ENCODE data around the gene LPIN2.
A peak's percentile ranks its signal among the peaks of the same experiment; 100 is the strongest.
"Not testable (repeated sequence)": the region's sequence is repeated elsewhere in the genome, so short reads cannot be mapped to it uniquely, and the experiment has no call there.

LPIN2 gene

DNA sequence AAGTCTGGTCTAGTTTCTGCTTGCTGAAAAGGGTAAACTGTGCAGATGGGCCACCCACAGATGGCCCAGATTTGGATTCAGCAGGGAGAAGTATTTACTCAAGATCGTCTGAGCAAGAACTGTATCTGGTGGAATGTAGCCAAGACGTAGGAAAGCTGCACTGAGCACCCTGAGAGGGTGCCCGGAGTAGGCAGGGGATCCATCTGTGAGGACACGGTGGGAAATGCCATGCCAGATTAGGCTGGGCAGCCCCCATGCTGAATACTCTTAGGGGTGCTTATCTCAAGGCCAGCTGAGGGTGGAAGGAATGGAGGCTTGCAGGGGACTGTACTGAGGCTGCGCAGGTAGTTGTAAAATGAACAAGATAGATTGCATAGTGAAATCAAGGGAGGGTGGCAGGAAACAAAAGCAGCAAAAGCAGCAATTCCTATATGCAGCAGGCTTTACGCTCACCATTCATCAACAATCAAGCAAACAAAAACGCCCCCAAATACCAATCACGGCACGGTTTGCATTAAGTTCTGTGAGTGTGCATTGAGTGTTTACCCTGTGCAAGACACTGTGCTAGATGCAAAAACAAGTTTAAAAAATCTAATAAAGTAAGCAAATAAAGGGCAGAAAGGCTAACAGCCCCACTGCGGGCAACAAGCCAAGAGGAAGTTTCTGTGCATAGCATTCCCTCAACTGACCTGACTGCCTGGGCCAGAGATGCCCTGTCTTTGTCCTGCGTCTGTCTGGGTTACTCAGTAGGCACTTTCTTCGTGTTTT, 32.2 kb upstream of the LPIN2 start:
- DNase-seq, result peak; percentile 67

DNA sequence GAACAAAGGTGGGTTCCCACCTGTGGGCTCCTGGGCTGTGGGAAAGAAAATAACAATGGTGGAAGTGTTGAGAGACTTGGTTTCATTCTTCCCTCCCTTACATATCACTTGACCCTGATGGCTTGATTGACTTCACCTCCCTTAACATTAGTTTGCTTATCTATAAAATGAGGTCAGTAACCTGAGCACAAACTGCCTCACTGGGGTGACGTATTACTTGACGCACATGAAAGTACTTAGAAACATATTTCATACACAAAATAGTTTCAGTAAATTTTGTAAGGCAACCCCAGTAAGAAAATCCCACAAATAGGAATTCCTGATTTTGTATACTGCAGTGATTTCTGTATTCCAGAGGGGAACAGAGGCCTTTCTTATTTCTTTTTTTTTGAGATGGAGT, 29.4 kb upstream of the LPIN2 start:
- DNase-seq, result no peak

- no peak for DNase-seq
These were observed 28.9 kb upstream of the LPIN2 start for GRCh38 chr18:3041843-3042242.

- DNase-seq, result no peak
These were observed 27.9 kb upstream of the LPIN2 start for GRCh38 chr18:3040881-3041280.

GRCh38 chr18:3040173-3040572, 27.2 kb upstream of the LPIN2 start:
- DNase-seq, result no peak

GRCh38 chr18:3037423-3037915, 24.5 kb upstream of the LPIN2 start:
- no peak for DNase-seq

- DNase-seq, result no peak
These were observed 23.2 kb upstream of the LPIN2 start for GRCh38 chr18:3036108-3036507.

- DNase-seq, result no peak
These were observed 22.7 kb upstream of the LPIN2 start for GRCh38 chr18:3035635-3036034.

GRCh38 chr18:3032721-3033120, 19.8 kb upstream of the LPIN2 start:
- no peak for DNase-seq

- DNase-seq, result no peak
These were observed 16.4 kb upstream of the LPIN2 start for GRCh38 chr18:3029215-3029952.

- DNase-seq, result not testable (repeated sequence)
These were observed 15.2 kb upstream of the LPIN2 start for GRCh38 chr18:3028115-3028514.

DNA sequence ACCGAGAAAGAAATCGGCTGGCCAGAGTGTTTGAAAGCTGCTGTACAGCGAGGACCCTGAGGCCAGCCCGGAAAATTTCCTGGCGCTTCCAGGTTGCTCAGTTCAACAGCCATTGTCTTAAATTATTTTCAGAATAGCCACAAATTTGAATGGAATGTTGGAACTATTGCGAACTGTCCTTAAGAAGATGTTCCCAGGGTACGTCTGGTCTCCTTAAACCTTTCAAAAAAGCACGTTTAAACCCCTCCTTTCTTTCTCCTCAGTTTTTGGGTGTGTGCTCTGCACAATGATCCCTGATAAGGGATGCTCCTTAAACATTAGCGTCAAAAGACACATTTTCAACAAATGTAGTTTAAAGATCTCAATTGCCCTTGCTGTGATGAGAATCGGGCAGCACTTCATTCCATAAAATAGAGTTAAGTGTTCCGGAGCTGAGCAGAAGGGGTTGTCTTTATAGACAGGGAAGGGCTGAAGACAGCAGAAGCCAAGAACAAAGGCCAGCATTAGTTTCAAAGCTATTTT, 14.5 kb upstream of the LPIN2 start:
- no peak for DNase-seq

DNA sequence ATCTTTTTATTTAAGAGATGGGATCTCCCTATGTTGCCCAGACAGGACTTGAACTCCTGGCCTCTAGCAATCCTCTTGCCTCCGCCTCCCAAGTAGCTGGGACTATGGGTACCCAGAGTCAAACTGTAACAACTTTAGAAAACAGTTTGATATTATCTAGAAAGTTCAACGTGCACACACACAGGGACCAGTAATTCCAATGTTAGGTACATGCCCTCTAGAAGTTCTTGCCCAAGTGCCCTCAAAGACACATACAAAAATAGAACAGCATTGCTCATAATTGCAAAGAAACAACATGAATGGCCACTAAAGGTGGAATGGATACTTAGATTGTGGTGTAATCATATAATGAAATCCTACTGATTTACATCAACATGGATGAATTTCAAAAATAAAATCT, 12.6 kb upstream of the LPIN2 start:
- DNase-seq, result no peak

- not testable (repeated sequence) for DNase-seq
These were observed 10.7 kb upstream of the LPIN2 start for GRCh38 chr18:3023603-3024002.

GRCh38 chr18:3016585-3017297, 3.8 kb upstream of the LPIN2 start:
- DNase-seq, result no peak

DNA sequence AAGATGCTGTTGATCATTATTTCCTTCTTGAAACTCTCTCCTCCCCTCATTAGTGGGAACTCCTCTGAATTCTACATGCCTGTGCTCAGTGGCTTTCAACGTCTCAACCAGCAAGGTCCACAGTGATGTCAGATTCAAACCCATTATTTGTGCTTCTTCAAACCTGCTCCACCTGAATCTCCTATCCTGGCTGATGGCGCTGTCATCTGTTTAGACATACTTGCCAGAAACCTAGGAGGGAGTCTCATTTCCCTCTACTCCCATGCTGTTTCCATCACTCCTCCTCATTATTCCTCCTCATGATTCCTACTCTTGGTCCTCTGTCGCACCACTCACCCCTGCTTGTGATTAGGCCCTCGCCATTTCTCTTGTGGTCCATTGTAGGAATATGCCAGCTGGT, 2.9 kb upstream of the LPIN2 start:
- no peak for DNase-seq

DNA sequence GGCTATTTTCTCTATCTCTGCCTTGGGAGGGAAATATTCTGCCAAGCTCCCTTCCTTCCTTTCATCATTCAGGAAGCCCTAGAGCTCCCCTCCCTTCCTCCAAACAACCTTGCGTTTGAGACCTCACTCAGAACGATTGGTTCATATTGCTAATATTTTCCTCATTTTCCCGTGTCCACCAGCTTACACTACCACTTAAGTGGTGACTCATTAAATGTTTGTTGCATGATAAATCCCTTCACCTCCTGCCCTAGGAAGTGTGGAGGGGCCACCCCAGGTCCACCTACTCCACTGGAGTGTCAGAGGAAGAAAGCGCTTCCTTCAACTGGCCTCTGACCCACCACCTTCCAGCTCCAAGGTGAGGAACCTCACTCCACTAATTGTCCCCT, 2.3 kb upstream of the LPIN2 start:
- DNase-seq, result no peak

DNA sequence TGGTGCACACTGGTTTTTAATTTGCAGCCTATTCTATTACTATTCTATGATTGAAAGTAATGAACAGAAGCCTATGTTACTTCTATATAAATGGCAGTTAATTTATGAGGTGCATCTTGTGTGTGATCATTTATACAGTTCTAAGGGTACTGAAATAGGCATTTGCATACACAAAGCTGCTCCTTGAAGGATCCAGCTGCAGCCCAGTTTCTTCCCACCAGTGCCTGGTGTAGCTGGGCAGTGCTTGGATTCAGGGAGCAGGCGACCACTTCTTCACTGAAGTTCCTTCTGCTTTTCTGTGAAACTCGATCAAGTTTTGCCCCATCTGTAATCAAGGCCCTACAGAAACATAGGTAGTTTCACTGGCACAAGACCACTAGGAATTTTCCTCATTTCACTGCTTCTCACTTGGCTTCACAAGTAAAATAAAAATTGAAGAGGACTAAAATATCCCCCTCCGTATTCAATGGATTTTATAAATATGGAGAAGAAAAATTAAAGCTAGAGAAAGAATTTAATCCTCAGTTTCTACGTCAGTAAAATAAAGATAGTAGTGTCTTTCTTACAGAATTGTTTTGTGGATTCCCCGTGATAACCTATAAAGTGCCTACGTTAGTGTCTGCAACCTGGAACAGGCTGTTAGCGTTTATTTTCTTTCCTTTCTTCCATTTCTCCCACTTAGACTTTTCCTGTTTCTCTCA, 1.7 kb upstream of the LPIN2 start:
- DNase-seq, result no peak

DNA sequence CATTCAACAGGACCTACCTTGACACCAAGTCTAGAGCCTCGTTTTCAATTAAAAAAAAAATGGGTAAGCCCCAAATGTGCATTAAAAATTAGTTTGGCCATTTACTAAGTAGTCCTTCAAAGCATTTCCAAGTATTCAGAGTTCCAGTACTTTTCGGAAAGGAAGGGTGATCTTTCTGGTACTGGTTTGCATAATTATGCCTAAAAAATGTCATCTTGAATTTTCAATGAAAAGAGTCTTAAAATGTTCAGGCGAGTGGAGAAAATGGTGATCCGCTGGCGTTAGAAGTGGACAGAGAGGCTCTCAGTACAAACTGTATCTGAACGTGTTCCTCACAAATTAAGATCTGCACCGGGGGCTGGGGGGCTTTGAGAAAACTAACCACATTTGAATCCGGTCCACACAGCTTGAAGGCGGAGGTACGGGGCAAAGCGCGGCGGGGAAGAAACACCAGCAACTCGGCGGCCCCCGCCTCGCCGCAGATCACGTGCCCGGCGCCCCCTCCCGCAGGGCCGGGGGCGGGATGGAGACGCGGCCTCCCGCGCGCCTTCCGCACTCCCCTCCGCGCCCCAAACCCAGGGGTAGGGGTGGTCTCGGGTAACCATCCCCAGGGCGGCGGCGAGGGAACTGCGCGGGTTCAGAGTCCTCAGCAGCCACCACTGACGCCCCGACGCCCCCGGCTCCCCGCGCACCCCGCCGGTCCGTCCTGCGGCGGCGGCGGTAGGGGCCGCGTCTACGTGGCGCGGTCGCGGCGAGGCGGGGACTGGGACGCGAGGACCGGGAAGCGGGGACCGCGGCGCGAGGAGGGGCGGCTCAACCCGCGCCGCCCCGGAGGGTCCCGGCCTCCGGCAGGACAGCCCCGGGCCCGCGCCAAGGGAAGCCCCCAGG, 564 bp downstream of the LPIN2 start:
- no peak for DNase-seq

DNA sequence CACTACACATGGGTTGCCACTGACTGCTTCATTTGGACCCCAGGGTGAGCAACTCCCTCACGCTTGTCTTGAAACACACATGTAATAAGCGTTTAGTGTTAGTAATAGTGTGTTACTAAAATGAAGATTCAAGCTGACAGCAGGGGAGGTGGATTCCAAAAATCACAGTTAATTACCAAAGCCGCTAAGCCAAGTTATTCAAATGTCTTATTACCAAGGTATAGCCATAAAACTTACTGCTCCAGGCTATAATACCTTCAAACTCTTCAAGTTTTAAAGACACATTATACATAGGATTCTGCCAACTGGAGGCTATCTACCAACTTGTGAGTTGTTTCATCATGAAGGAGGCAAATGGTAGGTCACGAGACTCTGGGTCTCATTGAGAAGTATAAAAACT, 2.9 kb downstream of the LPIN2 start:
- no peak for DNase-seq

DNA sequence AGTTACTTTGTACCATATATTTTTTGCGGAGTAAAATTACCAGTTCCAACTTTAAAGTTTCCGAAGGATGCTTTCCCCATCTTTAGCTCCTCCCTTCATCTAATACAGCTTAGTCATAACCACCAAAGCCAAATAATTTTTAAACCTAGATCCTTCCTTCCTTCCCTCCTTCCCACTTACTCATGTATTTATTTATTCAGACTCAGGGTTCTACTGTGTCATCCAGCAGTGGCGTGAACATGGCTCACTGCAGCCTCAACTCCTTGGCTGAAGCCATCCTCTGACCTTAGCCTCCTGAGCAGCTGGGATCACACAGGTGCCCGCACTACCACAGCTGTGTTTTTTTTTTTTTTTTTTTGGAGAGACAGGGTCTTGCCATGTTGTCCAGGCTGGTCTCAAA, 4.4 kb downstream of the LPIN2 start:
- DNase-seq, result no peak

DNA sequence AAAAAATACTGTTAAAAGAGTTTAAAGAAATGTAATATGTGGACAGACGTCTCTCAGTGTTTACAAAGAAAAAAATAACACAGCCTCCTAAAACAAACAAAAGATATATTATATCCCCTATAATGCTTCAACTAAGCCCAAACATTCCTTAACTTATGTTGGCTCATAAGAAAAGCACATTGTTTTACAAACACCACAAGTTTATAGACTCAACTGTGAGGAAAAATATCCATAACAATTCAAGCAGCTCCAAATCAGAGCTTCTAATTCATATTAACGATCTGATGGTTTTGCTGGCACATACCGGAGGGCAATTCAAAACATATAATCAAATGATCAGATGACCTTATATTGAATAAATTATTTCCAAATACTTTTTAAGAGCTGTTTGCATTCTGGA, 5.5 kb downstream of the LPIN2 start:
- no peak for DNase-seq

Measured in DMS79 (cell line).